Cerebellar nuclear complex (tissue), 1 donor: ENCODE results near the gene CPNE6.

Source experiments
- DNase-seq, 2 experiments: peaks; one replicate each; lab custom pipeline; 2025; lab: John Stamatoyannopoulos, UW

CPNE6 gene

GRCh38 chr14:24069411-24069735, 2.0 kb upstream of the CPNE6 start:
- no peak for DNase-seq

GRCh38 chr14:24070285-24071143, 848 bp upstream of the CPNE6 start:
- DNase-seq = no peak

GRCh38 chr14:24071836-24072430, 571 bp downstream of the CPNE6 start:
- DNase-seq = no peak

- no peak for DNase-seq
Measured at GRCh38 chr14:24072436-24072835, 1.1 kb downstream of the CPNE6 start.

- DNase-seq = no peak
Measured at GRCh38 chr14:24072881-24073877, 1.8 kb downstream of the CPNE6 start.

GRCh38 chr14:24074625-24075484, 3.5 kb downstream of the CPNE6 start:
- DNase-seq = no peak

- no peak for DNase-seq
Measured at GRCh38 chr14:24075485-24076301, 4.3 kb downstream of the CPNE6 start.

GRCh38 chr14:24076302-24076601, 4.9 kb downstream of the CPNE6 start:
- DNase-seq = no peak

GRCh38 chr14:24077086-24077485, 5.7 kb downstream of the CPNE6 start:
- DNase-seq = no peak

GRCh38 chr14:24078146-24078545, 6.8 kb downstream of the CPNE6 start:
- no peak for DNase-seq

GRCh38 chr14:24079491-24080141, 8.3 kb downstream of the CPNE6 start:
- peak; percentile 77 to 85 for DNase-seq

GRCh38 chr14:24080142-24080530, 8.8 kb downstream of the CPNE6 start:
- DNase-seq = no peak

GRCh38 chr14:24080888-24081738, 9.8 kb downstream of the CPNE6 start:
- DNase-seq = peak in 1 of 2 experiments; percentile 31

- no peak for DNase-seq
Measured at GRCh38 chr14:24081739-24082211, 10.4 kb downstream of the CPNE6 start.

GRCh38 chr14:24082411-24083080, 11.2 kb downstream of the CPNE6 start:
- no peak for DNase-seq

- DNase-seq = no peak
Measured at GRCh38 chr14:24083462-24083861, 12.1 kb downstream of the CPNE6 start.

- DNase-seq = no peak
Measured at GRCh38 chr14:24084440-24084839, 13.1 kb downstream of the CPNE6 start.

- no peak for DNase-seq
Measured at GRCh38 chr14:24085215-24085614, 13.9 kb downstream of the CPNE6 start.
